Cortex of kidney (tissue), 1 donor: Measurements from ENCODE around the gene PARVA.

ENCODE experiments used
- DNase-seq: peaks from one replicate; lab custom pipeline; 2025; lab: John Stamatoyannopoulos, UW

Gene PARVA

DNA sequence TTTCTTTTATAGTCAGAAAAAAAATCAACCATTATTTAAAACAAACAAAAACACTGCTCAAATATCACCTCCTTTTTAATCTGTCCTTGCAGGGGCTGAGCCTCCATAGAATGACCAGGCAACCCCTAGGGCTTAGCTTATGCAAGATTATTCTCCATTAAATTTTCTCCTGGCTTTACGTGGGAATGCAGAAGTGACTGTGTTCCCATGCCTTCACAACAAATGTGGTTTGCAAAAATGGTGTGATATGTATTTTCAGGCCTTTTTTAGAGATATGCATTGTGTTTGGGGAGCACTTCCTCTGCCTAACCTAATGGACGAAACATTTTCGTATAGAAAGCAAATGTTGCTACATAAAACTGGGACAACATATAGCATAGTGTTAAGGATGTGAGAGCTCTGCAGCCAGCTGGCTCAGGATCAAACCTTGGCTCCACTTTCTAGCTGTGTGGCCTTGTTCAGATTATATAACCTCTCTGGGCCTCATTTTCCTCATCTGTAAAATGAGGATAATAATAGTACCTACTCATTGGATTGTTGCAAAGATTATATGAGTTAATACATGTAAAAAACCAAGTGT is 82.6 kb downstream of the PARVA start:
- DNase-seq, result no peak

- DNase-seq, result no peak
Observed at GRCh38 chr11:12460466-12460865, 83.1 kb downstream of the PARVA start.

DNA sequence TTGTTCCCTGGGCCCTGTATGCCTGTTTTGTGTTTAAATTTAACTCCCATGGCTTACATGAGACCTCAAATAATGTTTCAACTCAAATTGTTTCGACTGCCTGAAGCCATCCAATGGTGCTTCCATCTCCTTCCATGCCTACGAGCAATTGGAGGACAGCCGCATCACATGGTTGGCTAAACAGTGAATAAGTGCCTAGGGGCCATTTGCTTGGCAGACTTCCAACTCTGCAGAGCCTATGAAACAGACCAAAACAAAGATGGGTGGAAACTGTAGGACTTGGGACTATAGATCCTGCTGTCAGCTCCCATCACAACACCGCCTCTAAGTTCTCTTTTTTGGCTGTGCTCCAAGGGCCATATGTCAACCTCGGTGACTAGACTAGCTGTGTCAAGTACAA is 84.1 kb downstream of the PARVA start:
- DNase-seq, result no peak

DNA sequence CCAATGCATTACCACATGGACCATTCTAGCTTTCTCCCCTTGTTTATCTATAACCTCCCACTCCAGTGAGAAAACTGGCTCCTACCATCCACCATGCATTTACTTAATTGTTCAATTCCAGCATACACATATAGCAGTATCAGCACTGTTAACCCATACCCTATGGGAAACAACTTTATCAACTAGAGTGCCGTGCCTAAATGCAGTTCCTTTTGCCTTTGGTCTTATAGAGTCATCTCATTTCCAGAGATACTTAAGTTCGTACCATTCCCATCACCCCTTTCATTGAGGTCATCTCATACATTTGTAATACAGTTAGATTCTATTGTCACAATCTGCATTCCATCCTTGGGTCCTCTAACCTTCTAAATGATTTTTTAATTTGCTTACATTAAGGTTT is 86.9 kb downstream of the PARVA start:
- DNase-seq, result no peak

GRCh38 chr11:12465332-12465731 is 88.0 kb downstream of the PARVA start:
- no peak for DNase-seq

DNA sequence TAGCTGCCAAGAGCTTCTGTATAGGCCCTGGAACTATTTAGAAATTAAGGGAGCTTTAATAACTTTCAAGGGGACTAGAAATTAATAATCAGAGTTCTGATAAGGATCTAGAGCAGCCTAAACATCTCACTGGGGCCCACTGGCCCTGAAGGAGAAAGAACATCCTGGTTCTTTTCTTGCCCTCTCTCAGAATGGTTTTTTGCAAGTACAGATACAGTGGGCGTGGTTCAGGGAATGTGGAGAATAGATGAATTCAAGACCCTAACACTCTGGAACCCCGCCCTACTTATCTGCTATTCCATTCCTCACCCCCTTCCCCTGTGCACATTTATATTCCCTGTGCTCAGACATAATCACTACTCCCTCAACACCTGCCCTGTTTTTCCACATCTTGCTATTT is 90.2 kb downstream of the PARVA start:
- no peak for DNase-seq

DNA sequence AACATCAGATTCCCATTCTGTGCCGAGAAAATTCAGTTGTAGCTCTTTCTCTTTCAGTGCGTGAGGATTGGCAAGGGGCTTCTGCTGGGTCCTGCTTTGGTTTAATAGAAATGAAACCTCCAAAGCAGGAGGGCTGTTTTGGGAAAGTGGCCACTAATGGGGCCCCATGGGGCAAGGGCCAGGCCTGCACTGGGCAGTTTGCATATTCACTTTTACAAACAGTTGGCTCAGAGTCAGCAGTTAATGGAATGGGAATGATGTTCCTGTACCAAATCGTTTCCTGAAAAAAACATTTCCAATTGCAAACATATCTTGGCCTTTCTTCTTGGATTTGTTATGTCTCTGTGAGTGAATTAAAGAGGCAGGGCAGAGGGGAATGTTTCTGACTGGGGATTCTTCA is 92.1 kb downstream of the PARVA start:
- DNase-seq, result no peak

- DNase-seq, result no peak
Observed at GRCh38 chr11:12470236-12470635, 92.9 kb downstream of the PARVA start.

- DNase-seq, result no peak
Observed at GRCh38 chr11:12472401-12473005, 95.1 kb downstream of the PARVA start.

- no peak for DNase-seq
Observed at GRCh38 chr11:12473381-12473780, 96.0 kb downstream of the PARVA start.

GRCh38 chr11:12474871-12475270 is 97.5 kb downstream of the PARVA start:
- no peak for DNase-seq

- no peak for DNase-seq
Observed at GRCh38 chr11:12478743-12479142, 101.4 kb downstream of the PARVA start.

- DNase-seq, result no peak
Observed at GRCh38 chr11:12480401-12480800, 103.0 kb downstream of the PARVA start.

- no peak for DNase-seq
Observed at GRCh38 chr11:12482839-12483238, 105.5 kb downstream of the PARVA start.

DNA sequence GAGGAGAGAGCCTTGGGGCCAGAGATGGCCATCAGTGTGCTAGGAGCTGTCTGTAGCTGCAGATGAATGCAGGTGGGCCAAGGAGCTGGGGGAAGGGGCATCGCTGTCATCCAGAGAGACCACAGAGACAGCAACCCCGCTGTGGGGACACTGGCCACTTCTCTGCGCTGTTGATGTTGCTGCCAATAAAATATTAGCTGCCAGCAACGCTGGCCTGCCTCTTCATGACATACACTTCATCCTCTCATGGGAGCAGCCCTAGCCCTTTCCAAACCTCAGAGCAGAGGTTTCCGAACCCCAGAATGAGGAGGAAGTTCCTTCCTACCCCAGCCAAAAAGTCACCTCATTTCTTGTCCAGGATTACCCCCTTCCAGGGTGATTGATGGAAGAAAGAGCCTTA is 106.2 kb downstream of the PARVA start:
- no peak for DNase-seq

GRCh38 chr11:12485328-12485727 is 108.0 kb downstream of the PARVA start:
- DNase-seq, result no peak

GRCh38 chr11:12489246-12489772 is 111.9 kb downstream of the PARVA start:
- DNase-seq, result no peak

- no peak for DNase-seq
Observed at GRCh38 chr11:12494699-12495098, 117.3 kb downstream of the PARVA start.

- no peak for DNase-seq
Observed at GRCh38 chr11:12496181-12497025, 119.0 kb downstream of the PARVA start.

GRCh38 chr11:12497431-12497830 is 120.1 kb downstream of the PARVA start:
- no peak for DNase-seq

- no peak for DNase-seq
Observed at GRCh38 chr11:12499071-12499470, 121.7 kb downstream of the PARVA start.

- DNase-seq, result no peak
Observed at GRCh38 chr11:12502046-12502445, 124.7 kb downstream of the PARVA start.

GRCh38 chr11:12503039-12503484 is 125.7 kb downstream of the PARVA start:
- no peak for DNase-seq
